Ectodermal cell (in vitro differentiated cells): ENCODE data around the gene DEGS1.

Experiments used
- H3K27ac ChIP-seq: 2 replicates; pipeline ENCODE4 v1.7.0; 2013; ENCODE audit warnings: mild to moderate bottlenecking, low read depth, low read length; ENCODE audit not compliant: insufficient read depth, poor library complexity, severe bottlenecking
- H3K27me3 ChIP-seq: 2 replicates; pipeline ENCODE4 v1.7.0; 2013; ENCODE audit warnings: mild to moderate bottlenecking, low read length; ENCODE audit not compliant: insufficient read depth, control insufficient read depth, poor library complexity, severe bottlenecking
- H3K36me3 ChIP-seq: one replicate; pipeline ENCODE4 v1.7.0; 2013; ENCODE audit warnings: low read length; ENCODE audit not compliant: control insufficient read depth, insufficient read depth
- H3K4me1 ChIP-seq: one replicate; pipeline ENCODE4 v1.7.0; 2013; ENCODE audit warnings: low read length; ENCODE audit not compliant: control insufficient read depth, insufficient read depth
- H3K4me3 ChIP-seq: 2 replicates; pipeline ENCODE4 v1.7.0; 2013; ENCODE audit warnings: low read depth, low read length, control low read depth; ENCODE audit not compliant: insufficient read depth
- H3K9me3 ChIP-seq: 2 replicates; pipeline ENCODE4 v1.7.0; 2013; ENCODE audit warnings: mild to moderate bottlenecking, low read length, moderate library complexity; ENCODE audit not compliant: control insufficient read depth
- WGBS, 2 experiments: methylation state at CpG; one replicate each; pipeline ENCODE4 v1.1.7; 2013; ENCODE audit warnings: missing lambda C conversion rate in 2 of 2; 5-methylcytosine and 5-hydroxymethylcytosine counted together

DEGS1 gene

GRCh38 chr1:224234017-224234416, 51.0 kb downstream of the DEGS1 start:
- H3K36me3 ChIP-seq, result peaks cover 13% of the 10 kb centered on the region
- H3K4me3 ChIP-seq, result no peak overlapping the region
- no peaks in the 10 kb centered on the region for H3K9me3 ChIP-seq
- no peaks in the 10 kb centered on the region for H3K27me3 ChIP-seq
- H3K27ac ChIP-seq, result no peak overlapping the region
- no peaks in the 10 kb centered on the region for H3K4me1 ChIP-seq

GRCh38 chr1:224235813-224236493, 52.9 kb downstream of the DEGS1 start:
- H3K27me3 ChIP-seq, result no peaks in the 10 kb centered on the region
- 45 to 76% methylated on average over 2 of the region's 2 CpGs for WGBS, 2 experiments
- H3K27ac ChIP-seq, result no peak overlapping the region
- H3K4me1 ChIP-seq, result no peaks in the 10 kb centered on the region
- H3K9me3 ChIP-seq, result no peaks in the 10 kb centered on the region
- no peak overlapping the region for H3K4me3 ChIP-seq
- peaks cover 7% of the 10 kb centered on the region for H3K36me3 ChIP-seq

- Histone ChIP-seq H3K4me1 (no peaks in the 10 kb centered on the region), H3K27me3 (no peaks in the 10 kb centered on the region), H3K9me3 (no peaks in the 10 kb centered on the region), H3K4me3 (no peak overlapping the region), H3K27ac (no peak overlapping the region), H3K36me3 (peaks cover 7% of the 10 kb centered on the region)
- 92 to 93% methylated on average over 11 of the region's 11 CpGs for WGBS, 2 experiments
These were observed 54.3 kb downstream of the DEGS1 start for GRCh38 chr1:224237119-224237881.

GRCh38 chr1:224238212-224238611, 55.2 kb downstream of the DEGS1 start:
- no peak overlapping the region for H3K27ac ChIP-seq
- no peaks in the 10 kb centered on the region for H3K4me1 ChIP-seq
- WGBS, 2 experiments, result 89 to 90% methylated on average over 9 of the region's 9 CpGs
- no peak overlapping the region for H3K4me3 ChIP-seq
- H3K9me3 ChIP-seq, result no peaks in the 10 kb centered on the region
- peaks cover 3% of the 10 kb centered on the region for H3K36me3 ChIP-seq
- no peaks in the 10 kb centered on the region for H3K27me3 ChIP-seq

- Histone ChIP-seq H3K4me1 (no peaks in the 10 kb centered on the region), H3K4me3 (no peak overlapping the region), H3K9me3 (no peaks in the 10 kb centered on the region), H3K36me3 (no peaks in the 10 kb centered on the region), H3K27ac (no peak overlapping the region), H3K27me3 (no peaks in the 10 kb centered on the region)
- WGBS, 2 experiments, result 95 to 96% methylated on average over 3 of the region's 3 CpGs
These were observed 55.7 kb downstream of the DEGS1 start for GRCh38 chr1:224238756-224239155.
